Endodermal cell (in vitro differentiated cells): ENCODE measurements around the gene HMGCS2. TPM values are rescaled to one million over a fixed set of nuclear protein-coding genes. Genes with fewer than 3 reads are reported as not detected.

Experiments
- DNase-seq: peaks from one replicate; pipeline ENCODE4 v3.0.0-alpha.2; 2017
- H3K27ac ChIP-seq: 2 replicates; pipeline ENCODE4 v1.5.1; 2013; ENCODE audit warnings: mild to moderate bottlenecking, low read depth, low read length, moderate library complexity
- H3K27me3 ChIP-seq: 2 replicates; pipeline ENCODE4 v1.6.1; 2013; ENCODE audit warnings: mild to moderate bottlenecking, low read length, moderate library complexity; ENCODE audit not compliant: insufficient read depth, control insufficient read depth, poor library complexity, severe bottlenecking
- H3K36me3 ChIP-seq: 2 replicates; pipeline ENCODE4 v1.7.0; 2013; ENCODE audit warnings: mild to moderate bottlenecking, low read length, moderate library complexity; ENCODE audit not compliant: control insufficient read depth, insufficient read depth
- H3K4me1 ChIP-seq: one replicate; pipeline ENCODE4 v1.7.0; 2013; ENCODE audit warnings: low read length; ENCODE audit not compliant: control insufficient read depth, insufficient read depth
- H3K4me3 ChIP-seq: 2 replicates; pipeline ENCODE4 v1.5.1; 2013; ENCODE audit warnings: mild to moderate bottlenecking, low read length, moderate library complexity
- H3K9ac ChIP-seq: 2 replicates; pipeline ENCODE4 v1.6.1; 2013; ENCODE audit warnings: mild to moderate bottlenecking, low read length, moderate library complexity; ENCODE audit not compliant: poor library complexity, severe bottlenecking; ENCODE audit errors: extremely low read depth
- H3K9me3 ChIP-seq: 2 replicates; pipeline ENCODE4 v1.6.1; 2013; ENCODE audit warnings: mild to moderate bottlenecking, low read length, moderate library complexity; ENCODE audit not compliant: control insufficient read depth
- H3K27ac Mint-ChIP-seq: 2 replicates; pipeline ENCODE4 v1.8.0; 2020; ENCODE audit warnings: mixed read lengths
- H3K27me3 Mint-ChIP-seq: 2 replicates; pipeline ENCODE4 v1.8.0; 2021; ENCODE audit warnings: mild to moderate bottlenecking, mixed read lengths; ENCODE audit not compliant: insufficient read depth
- H3K36me3 Mint-ChIP-seq: 2 replicates; pipeline ENCODE4 v1.8.0; 2020; ENCODE audit warnings: low read depth, mixed read lengths
- H3K4me1 Mint-ChIP-seq: 2 replicates; pipeline ENCODE4 v1.8.0; 2020; ENCODE audit warnings: mixed read lengths
- H3K4me3 Mint-ChIP-seq: 2 replicates; pipeline ENCODE4 v1.8.0; 2020; ENCODE audit warnings: mild to moderate bottlenecking, moderate library complexity, mixed read lengths
- H3K9me3 Mint-ChIP-seq: 2 replicates; pipeline ENCODE4 v1.8.0; 2020; ENCODE audit warnings: mild to moderate bottlenecking, mixed read lengths
- WGBS, 2 experiments: methylation state at CpG; one replicate each; pipeline versions ENCODE4 v1.1.5 to v1.1.7; 2013; ENCODE audit warnings: missing lambda C conversion rate in 2 of 2, mixed read lengths in 1 of 2; ENCODE audit not compliant: insufficient coverage in 1 of 2, insufficient read length in 1 of 2; 5-methylcytosine and 5-hydroxymethylcytosine counted together
- total RNA-seq, 2 donors: library from RNA; stranded (reverse); fragmentation: NEBNext Ultra II Directional in 1 of 2; extraction: Animal tissue kit (Norgen Biotek cat#: 25700) in 1 of 2; gene quantifications; 2 replicates in 1 of 2; 3 replicates in 1 of 2; pipeline ENCODE4 v1.2.1, GENCODE V29; 2021
- TF ChIP-seq, protein P1 (sequence below): fragments of 200-600 bp; sonication (generic); conservative IDR thresholded peaks from 2 replicates; pipeline ENCODE4 v1.5.0; 2021; ENCODE audit warnings: antibody characterized with exemption, mild to moderate bottlenecking

HMGCS2 gene
- total RNA-seq, 2 donors from 2014 or later = not detected

DNA sequence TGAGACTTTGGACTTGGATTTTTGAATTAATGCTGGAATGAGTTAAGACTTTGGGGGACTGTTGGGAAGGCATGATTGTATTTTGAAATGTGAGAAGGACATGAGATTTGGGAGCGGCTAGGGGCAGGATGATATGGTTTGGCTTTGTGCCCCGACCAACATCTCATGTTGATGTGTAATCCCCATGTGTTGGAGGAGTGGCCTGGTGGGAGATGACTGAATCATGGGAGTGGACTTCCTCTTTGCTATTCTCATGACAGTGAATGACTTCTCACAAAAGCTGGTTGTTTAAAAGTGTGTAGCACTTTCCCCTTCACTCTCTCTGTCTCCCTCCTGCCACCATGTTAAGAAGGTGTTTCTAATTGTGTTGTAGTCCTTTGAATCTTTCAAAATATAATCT lies 66.3 kb downstream of the HMGCS2 start:
- 100% methylated on average over 2 of the region's 2 CpGs; no CpG with 5 or more reads in 1 of the 2 experiments for WGBS, 2 experiments
- Histone ChIP-seq H3K36me3 (no peaks in the 10 kb centered on the region), H3K9me3 (peaks cover 31% of the 10 kb centered on the region), H3K4me3 (no peak overlapping the region), H3K27me3 (no peaks in the 10 kb centered on the region), H3K9ac (no peak overlapping the region), H3K27ac (no peak overlapping the region), H3K4me1 (no peaks in the 10 kb centered on the region)
- H3K9me3 Mint-ChIP-seq = peaks cover 39% of the 10 kb centered on the region
- no peak overlapping the region for H3K27ac Mint-ChIP-seq
- H3K36me3 Mint-ChIP-seq = peaks cover 2% of the 10 kb centered on the region
- TF ChIP-seq, protein P1, sequence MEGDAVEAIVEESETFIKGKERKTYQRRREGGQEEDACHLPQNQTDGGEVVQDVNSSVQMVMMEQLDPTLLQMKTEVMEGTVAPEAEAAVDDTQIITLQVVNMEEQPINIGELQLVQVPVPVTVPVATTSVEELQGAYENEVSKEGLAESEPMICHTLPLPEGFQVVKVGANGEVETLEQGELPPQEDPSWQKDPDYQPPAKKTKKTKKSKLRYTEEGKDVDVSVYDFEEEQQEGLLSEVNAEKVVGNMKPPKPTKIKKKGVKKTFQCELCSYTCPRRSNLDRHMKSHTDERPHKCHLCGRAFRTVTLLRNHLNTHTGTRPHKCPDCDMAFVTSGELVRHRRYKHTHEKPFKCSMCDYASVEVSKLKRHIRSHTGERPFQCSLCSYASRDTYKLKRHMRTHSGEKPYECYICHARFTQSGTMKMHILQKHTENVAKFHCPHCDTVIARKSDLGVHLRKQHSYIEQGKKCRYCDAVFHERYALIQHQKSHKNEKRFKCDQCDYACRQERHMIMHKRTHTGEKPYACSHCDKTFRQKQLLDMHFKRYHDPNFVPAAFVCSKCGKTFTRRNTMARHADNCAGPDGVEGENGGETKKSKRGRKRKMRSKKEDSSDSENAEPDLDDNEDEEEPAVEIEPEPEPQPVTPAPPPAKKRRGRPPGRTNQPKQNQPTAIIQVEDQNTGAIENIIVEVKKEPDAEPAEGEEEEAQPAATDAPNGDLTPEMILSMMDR = no peak
- H3K4me1 Mint-ChIP-seq = no peaks in the 10 kb centered on the region
- DNase-seq = no peak
- H3K27me3 Mint-ChIP-seq = peaks cover 5% of the 10 kb centered on the region
- no peak overlapping the region for H3K4me3 Mint-ChIP-seq

- Mint-ChIP-seq H3K27me3 (peaks cover 5% of the 10 kb centered on the region), H3K27ac (no peak overlapping the region), H3K36me3 (peaks cover 2% of the 10 kb centered on the region), H3K4me3 (no peak overlapping the region), H3K9me3 (peaks cover 39% of the 10 kb centered on the region), H3K4me1 (no peaks in the 10 kb centered on the region)
- Histone ChIP-seq H3K4me3 (peak overlapping the region; percentile 24), H3K4me1 (no peaks in the 10 kb centered on the region), H3K36me3 (no peaks in the 10 kb centered on the region), H3K27ac (no peak overlapping the region), H3K9ac (no peak overlapping the region), H3K9me3 (peaks cover 31% of the 10 kb centered on the region), H3K27me3 (no peaks in the 10 kb centered on the region)
- DNase-seq = no peak
- TF ChIP-seq, protein P1 = no peak
Measured at GRCh38 chr1:119701659-119702058, 67.0 kb downstream of the HMGCS2 start.

GRCh38 chr1:119700326-119700725 lies 68.4 kb downstream of the HMGCS2 start:
- H3K27ac ChIP-seq = no peak overlapping the region
- peaks cover 36% of the 10 kb centered on the region for H3K9me3 Mint-ChIP-seq

More at GRCh38 chr1:119700326-119700725, 68.4 kb downstream of the HMGCS2 start:
- Histone ChIP-seq H3K4me1 (no peaks in the 10 kb centered on the region), H3K4me3 (no peak overlapping the region), H3K9ac (no peak overlapping the region), H3K9me3 (peaks cover 31% of the 10 kb centered on the region), H3K27me3 (no peaks in the 10 kb centered on the region), H3K36me3 (no peaks in the 10 kb centered on the region)
- peaks cover 2% of the 10 kb centered on the region for H3K36me3 Mint-ChIP-seq
- no peak overlapping the region for H3K27ac Mint-ChIP-seq
- TF ChIP-seq, protein P1 = no peak
- 83 to 90% methylated on average over 2 of the region's 2 CpGs for WGBS, 2 experiments
- H3K4me1 Mint-ChIP-seq = no peaks in the 10 kb centered on the region
- H3K27me3 Mint-ChIP-seq = peaks cover 5% of the 10 kb centered on the region
- no peak overlapping the region for H3K4me3 Mint-ChIP-seq
- DNase-seq = no peak

Other genes starting within 250 kb of the HMGCS2 start
- 10 to 100 TPM; 12.0 to 14.8 TPM for gene ZNF697, start 120.6 kb downstream of the HMGCS2 start, total RNA-seq
- gene PHGDH, start 57.0 kb downstream of the HMGCS2 start, total RNA-seq = 100 to 1,000 TPM; 156 to 176 TPM
- not detected for gene REG4, start 42.6 kb upstream of the HMGCS2 start, total RNA-seq
- not detected for gene ADAM30, start 127.6 kb upstream of the HMGCS2 start, total RNA-seq